ENCODE results near the gene AP5S1. TPM values are rescaled to one million over a fixed set of nuclear protein-coding genes. Genes with fewer than 3 reads are reported as not detected.
A peak's percentile ranks its signal among the peaks of the same experiment; 100 is the strongest.
"Not testable (repeated sequence)": the region's sequence is repeated elsewhere in the genome, so short reads cannot be mapped to it uniquely, and the experiment has no call there.

AP5S1 gene
- total RNA-seq, 1 donor from 2014 or later: 11.1 TPM

DNA sequence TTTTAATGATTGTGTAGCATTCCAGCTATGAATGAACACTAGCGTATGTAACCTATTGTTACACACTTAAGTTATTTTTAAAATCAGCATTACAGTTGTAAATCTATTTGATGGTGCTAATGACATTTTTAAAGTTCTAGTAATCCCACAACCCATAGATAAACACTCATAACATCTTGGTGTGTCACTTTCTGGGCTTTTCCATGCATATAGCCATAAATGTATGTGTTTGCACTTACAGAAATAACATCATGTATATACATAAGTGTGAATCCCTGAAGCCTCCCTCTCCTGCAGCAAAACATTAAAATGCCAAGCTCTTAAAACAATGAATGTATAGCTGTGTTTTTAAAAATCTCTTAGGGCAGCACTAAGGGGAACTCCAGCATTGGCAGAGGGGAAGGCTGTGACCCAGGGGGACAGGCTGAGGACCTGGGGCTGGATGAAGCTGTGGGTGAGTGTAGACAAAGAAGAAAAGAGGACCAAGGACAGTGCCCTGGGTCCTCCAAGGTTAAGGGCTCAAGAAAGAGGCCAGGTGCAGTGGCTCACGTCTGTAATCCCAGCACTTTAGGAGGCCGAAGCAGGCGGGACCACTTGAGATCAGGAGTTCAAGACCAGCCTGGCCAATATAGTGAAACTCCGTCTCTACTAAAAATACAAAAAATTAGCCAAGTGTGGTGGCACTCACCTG, 32.9 kb upstream of the AP5S1 start:
- intact Hi-C loops (cut with DNase I): no loop called here
- TF ChIP-seq, protein P1, sequence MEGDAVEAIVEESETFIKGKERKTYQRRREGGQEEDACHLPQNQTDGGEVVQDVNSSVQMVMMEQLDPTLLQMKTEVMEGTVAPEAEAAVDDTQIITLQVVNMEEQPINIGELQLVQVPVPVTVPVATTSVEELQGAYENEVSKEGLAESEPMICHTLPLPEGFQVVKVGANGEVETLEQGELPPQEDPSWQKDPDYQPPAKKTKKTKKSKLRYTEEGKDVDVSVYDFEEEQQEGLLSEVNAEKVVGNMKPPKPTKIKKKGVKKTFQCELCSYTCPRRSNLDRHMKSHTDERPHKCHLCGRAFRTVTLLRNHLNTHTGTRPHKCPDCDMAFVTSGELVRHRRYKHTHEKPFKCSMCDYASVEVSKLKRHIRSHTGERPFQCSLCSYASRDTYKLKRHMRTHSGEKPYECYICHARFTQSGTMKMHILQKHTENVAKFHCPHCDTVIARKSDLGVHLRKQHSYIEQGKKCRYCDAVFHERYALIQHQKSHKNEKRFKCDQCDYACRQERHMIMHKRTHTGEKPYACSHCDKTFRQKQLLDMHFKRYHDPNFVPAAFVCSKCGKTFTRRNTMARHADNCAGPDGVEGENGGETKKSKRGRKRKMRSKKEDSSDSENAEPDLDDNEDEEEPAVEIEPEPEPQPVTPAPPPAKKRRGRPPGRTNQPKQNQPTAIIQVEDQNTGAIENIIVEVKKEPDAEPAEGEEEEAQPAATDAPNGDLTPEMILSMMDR (IDR thresholded peaks at IDR 0.05): no peak
- Histone ChIP-seq H3K27ac (no peak overlapping the region), H3K36me3 (peaks cover 13% of the 10 kb centered on the region), H3K4me3 (peak overlapping the region; percentile 50), H3K4me1 (peaks cover 39% of the 10 kb centered on the region), H3K9me3 (no peaks in the 10 kb centered on the region), H3K27me3 (ENCODE audit: low read depth) (no peaks in the 10 kb centered on the region)
- ATAC-seq: no peak
- peak; percentile 10 for DNase-seq

DNA sequence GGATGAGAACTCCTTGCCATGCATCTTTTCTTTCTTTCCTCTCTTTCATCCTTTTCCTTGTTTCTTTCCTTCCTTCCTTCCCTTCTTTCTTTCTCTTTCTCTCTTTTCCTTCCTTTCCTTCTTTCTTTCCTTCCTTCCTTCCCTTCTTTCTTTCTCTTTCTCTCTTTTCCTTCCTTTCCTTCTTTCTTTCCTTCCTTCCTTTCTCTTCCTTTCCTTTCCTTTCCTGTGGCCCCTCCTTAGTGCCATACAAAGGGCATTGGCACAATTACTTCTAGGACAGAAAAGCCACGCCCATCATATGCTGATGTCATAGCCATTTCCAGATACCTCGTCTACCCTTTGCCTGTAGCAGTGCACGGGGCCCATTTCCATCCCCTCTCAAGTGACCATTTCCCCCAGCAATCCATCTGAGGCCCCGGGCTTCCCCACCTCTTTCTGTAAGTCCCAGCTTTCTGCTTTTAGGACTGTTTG, 31.6 kb upstream of the AP5S1 start:
- Histone ChIP-seq H3K27me3 (ENCODE audit: low read depth) (no peaks in the 10 kb centered on the region), H3K27ac (no peak overlapping the region), H3K9me3 (no peaks in the 10 kb centered on the region), H3K4me1 (peaks cover 30% of the 10 kb centered on the region), H3K4me3 (no peak overlapping the region), H3K36me3 (peaks cover 11% of the 10 kb centered on the region)
- peak; percentile 22 for DNase-seq
- TF ChIP-seq, protein P1 (IDR thresholded peaks at IDR 0.05): no peak
- intact Hi-C loops (cut with DNase I): no loop called here
- ATAC-seq: no peak

DNA sequence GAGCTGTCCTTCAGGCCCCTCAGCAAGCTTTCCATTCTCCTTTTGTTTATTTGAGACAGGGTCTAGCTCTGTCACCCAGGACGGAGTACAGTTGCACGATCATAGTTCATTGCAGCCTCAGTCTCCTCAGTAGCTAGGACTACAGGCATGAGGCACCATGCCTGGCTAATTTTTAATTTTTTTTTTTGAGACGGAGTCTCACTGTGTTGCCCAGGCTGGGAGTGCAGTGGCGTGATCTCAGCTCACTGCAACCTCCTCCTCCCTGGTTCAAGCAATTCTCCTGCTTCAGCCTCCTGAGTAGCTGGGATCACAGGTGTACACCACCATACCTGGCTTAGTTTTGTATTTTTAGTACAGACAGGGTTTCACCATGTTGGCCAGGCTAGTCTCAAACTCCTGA, 31.1 kb upstream of the AP5S1 start:
- ATAC-seq; H3K9me3 ChIP-seq; DNase-seq; H3K36me3 ChIP-seq; H3K27me3 ChIP-seq (ENCODE audit: low read depth); intact Hi-C loops (cut with DNase I); H3K4me3 ChIP-seq; H3K27ac ChIP-seq: not testable (repeated sequence)
- peaks cover 25% of the 10 kb centered on the region for H3K4me1 ChIP-seq

GRCh38 chr20:3794168-3794567, 26.2 kb upstream of the AP5S1 start:
- H3K27me3 ChIP-seq (ENCODE audit: low read depth); ATAC-seq; H3K4me3 ChIP-seq; H3K9me3 ChIP-seq; intact Hi-C loops (cut with DNase I); DNase-seq; H3K27ac ChIP-seq: not testable (repeated sequence)
- Histone ChIP-seq H3K36me3 (peaks cover 16% of the 10 kb centered on the region), H3K4me1 (peaks cover 35% of the 10 kb centered on the region)

DNA sequence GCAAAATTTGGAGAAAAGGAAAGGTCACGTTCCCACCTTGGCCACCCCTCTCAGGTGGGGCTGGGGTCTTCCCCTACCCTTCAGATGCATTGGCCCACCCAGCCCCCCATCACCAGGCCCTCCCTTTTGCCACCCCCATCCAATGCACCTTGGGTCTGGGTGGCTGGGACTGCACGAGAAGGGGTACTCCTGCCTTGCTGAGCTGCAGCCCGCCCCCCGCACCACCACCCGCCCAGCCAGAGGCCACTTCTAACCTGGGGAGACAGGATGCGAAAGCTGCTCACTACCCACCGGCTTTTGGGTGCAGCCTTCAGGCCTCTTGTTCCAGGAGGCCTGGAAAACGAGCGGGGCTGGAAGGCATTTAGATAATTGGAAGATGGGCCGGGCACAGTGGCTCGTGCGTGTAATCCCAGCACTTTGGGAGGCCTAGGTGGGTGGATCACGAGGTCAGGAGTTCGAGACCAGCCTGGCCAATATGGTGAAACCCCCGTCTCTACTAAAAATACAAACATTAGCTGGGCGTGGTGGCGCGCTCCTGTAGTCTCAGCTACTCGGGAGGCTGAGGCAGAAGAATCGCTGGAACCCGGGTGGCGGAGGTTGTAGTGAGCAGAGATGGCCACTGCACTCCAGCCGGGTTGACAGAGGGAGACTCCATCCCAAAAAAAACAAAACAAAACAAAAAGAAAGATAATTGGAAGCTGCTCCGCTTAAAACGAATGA, 25.5 kb upstream of the AP5S1 start:
- no peaks in the 10 kb centered on the region for H3K9me3 ChIP-seq
- peak overlapping the region; percentile 79 for H3K4me3 ChIP-seq
- no peak for ATAC-seq
- H3K27me3 ChIP-seq (ENCODE audit: low read depth): no peaks in the 10 kb centered on the region
- H3K27ac ChIP-seq: peak overlapping the region; percentile 95
- TF ChIP-seq, protein P1 (IDR thresholded peaks at IDR 0.05): no peak
- H3K36me3 ChIP-seq: peaks cover 20% of the 10 kb centered on the region
- intact Hi-C loops (cut with DNase I): no loop called here
- peak; percentile 46 for DNase-seq
- H3K4me1 ChIP-seq: peaks cover 42% of the 10 kb centered on the region

GRCh38 chr20:3795511-3796468, 24.6 kb upstream of the AP5S1 start, which contains the start of gene CDC25B:
CDC25B (plus strand) TSS chr20:3796310; CDS start chr20:3796532, 222 bp downstream.
- Histone ChIP-seq H3K27ac (peak within 1 kb of the TSS; percentile 95), H3K27me3 (ENCODE audit: low read depth) (no peaks in the 10 kb centered on the region), H3K36me3 (peaks cover 29% of the 10 kb centered on the region), H3K4me3 (peak within 1 kb of the TSS; percentile 79), H3K4me1 (peaks cover 52% of the 10 kb centered on the region), H3K9me3 (no peaks in the 10 kb centered on the region)
- peak; percentile 96 for DNase-seq
- TF ChIP-seq, protein P1 (IDR thresholded peaks at IDR 0.05): peak; percentile 38
- intact Hi-C loops (cut with DNase I): no loop called here
- peak; percentile 94 to 96 for ATAC-seq

Data from lower lobe of right lung (tissue), 2 donors.